ENCODE results near the gene MAN1C1.

DNA sequence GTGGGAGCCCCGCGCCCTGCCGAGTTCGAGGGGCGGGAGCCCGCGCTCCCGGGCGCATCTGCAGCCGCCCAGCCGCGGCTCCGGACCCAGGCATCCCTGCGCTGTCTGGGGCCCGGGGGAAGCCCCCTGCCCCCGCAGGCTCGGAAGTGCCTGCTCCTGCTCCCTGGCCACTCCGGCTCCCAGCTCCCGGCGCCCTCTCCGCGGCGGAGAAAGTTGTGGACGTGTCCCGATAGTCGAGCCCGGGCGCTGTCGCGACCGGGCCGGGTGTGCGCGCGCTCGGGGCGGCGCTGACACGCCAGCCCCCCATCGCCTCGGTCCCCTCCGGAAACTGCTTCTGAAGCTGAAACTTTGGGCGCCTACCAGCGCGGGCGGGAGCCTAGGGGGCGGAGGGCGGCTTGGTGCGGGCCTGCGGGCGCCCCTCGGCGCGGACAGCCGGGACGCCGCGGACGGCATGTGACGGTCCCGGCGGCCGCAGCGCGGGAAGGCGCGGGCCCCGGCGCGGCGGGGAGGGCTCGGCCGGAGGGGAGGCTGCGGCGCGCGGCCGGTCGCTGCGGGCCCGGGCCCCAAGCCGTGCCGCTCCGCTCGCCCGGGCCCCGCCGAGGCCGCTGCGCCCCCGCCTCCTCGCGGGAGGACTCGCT, 515 bp downstream of the MAN1C1 start:
- TF ChIP-seq CTCF (IDR thresholded peaks at IDR 0.05 in 2 of 3, conservative IDR thresholded peaks at IDR 0.05 in 1 of 3; ENCODE audit: borderline replicate concordance in 1 of 3, insufficient read depth in 1 of 3, low read depth in 2 of 3, low read length in 2 of 3) (no peak), ZFX (IDR thresholded peaks at IDR 0.05) (no peak), YY1 (IDR thresholded peaks at IDR 0.05; ENCODE audit: extremely low read depth, insufficient replicate concordance, low read depth, low read length) (no peak), POLR2A (IDR thresholded peaks at IDR 0.05; ENCODE audit: borderline replicate concordance, extremely low read depth, insufficient read depth, insufficient read length) (no peak), EZH2phosphoT487 (IDR thresholded peaks at IDR 0.05; ENCODE audit: borderline replicate concordance) (no peak), CEBPB (IDR thresholded peaks at IDR 0.05; ENCODE audit: low read depth) (no peak)

All from HCT116 (cell line).